ENCODE results near the gene ZNF609.
"Not testable (repeated sequence)": the region's sequence is repeated elsewhere in the genome, so short reads cannot be mapped to it uniquely, and the experiment has no call there.

ZNF609 gene

DNA sequence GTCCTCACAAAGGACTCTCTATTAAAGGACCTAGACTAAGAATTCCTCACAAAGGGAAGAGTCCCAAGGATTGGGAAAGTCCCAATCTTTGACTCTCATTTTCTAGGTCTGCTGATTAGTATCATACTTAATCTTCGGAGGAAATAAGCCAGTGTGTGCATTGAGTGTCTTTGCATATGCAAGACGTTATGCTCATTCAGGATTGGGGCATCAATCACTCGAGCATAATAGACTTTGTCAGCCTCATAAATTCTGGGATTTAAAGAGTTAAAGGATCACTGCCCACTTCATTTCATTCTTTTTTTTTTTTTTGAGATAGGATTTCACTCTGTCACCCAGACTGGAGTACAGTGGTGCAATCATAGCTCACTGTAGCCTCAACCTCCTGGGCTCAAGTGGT lies 160.7 kb downstream of the ZNF609 start:
- H3K27ac ChIP-seq = no peak overlapping the region
- no peak for TF ChIP-seq CTCF (conservative IDR thresholded peaks at IDR 0.05)

DNA sequence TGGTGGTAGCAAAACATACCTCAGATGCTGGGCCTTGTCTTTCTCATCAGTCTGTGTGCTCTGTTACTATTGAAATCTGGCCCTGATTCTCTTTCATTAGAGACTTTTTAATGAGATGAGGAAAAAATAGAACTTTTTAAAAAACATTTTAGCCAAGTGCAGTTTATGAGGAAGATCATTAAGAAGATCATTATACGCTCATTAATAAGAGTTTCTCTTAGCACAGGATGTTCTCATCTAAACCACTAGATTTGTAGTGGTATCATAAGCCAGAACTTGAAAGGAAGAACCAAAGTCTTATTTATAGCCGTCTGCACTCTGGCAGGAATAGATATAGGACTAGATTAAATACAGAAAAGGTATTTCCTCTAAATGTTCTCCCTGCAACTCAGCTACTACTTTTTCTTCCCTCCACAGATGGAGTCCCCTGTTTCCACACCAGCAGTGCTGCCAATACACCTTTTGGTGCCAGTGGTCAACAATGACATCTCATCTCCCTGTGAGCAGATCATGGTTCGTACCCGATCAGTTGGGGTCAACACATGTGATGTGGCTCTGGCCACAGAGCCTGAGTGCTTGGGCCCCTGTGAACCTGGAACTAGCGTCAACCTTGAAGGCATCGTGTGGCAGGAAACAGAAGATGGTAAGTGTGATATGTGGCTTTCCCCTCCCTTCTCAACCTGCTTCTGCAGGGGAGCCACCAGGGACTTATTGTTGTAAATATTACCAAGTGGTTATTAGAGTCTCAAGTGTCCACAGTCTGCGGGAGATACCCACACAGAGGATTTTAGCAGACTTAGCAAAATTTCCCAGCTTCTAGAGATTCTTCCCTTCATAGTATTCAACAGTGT lies 162.3 kb downstream of the ZNF609 start:
- TF ChIP-seq CTCF (conservative IDR thresholded peaks at IDR 0.05) = no peak
- no peak overlapping the region for H3K27ac ChIP-seq

- H3K27ac ChIP-seq = peak overlapping the region; percentile 21
- no peak for TF ChIP-seq CTCF (conservative IDR thresholded peaks at IDR 0.05)
These were observed 163.1 kb downstream of the ZNF609 start for GRCh38 chr15:64623347-64623996.

DNA sequence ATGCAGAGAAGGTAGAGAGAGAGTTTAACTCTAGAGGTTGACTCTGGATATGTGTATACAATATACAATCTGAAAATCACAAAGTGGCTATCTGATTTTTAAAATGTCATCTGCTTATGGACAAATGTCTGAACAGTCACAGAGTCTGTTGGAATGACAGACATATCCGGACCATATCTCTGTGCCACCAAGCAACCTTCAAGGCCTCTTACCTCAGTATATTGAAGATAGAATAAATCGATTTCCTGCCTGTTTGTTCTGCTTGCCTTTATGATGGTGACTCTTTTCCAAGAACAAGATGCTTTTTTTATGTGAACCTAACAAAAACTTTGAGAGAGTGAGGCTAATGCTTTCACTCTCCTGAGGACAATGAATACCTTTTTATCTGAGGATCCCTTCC lies 163.9 kb downstream of the ZNF609 start:
- TF ChIP-seq CTCF (conservative IDR thresholded peaks at IDR 0.05) = no peak
- peak overlapping the region; percentile 21 for H3K27ac ChIP-seq

- TF ChIP-seq CTCF (conservative IDR thresholded peaks at IDR 0.05) = no peak
- H3K27ac ChIP-seq = no peak overlapping the region
These were observed 168.7 kb downstream of the ZNF609 start for GRCh38 chr15:64629063-64629462.

DNA sequence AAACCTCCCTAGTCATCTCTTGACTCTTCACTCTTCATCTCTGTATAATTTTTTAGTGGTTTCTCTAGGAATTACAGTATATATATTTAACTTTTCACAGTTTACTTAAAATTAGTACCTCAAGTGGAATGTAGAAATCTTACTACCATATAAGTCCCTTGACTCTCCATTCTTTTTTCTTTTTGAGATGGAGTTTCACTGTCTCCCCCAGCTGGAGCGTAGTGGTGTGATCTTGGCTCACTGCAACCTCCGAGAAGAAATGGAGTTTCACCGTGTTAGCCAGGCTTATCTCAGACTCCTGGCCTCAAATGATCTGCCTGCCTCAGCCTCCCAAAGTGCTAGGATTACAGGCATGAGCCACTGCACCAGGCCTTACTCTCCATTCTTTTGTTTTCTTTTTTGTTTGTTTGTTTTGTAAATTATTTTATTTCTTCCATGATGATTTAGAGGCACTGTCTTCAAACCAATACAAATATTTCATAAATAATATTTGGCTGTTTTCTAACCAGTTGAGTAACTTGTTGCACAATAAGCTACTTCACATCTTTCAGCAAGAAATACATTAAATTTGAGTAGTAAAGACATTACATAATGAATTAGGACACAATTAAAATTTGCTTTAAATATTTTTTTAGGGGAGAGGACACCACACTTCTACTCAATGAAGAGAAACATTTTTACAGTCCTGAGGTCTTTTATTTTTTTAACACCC lies 170.2 kb downstream of the ZNF609 start:
- TF ChIP-seq CTCF (conservative IDR thresholded peaks at IDR 0.05) = no peak
- H3K27ac ChIP-seq = peak overlapping the region; percentile 27

GRCh38 chr15:64632639-64633038 lies 172.3 kb downstream of the ZNF609 start:
- not testable (repeated sequence) for H3K27ac ChIP-seq
